Activated CD4-positive, alpha-beta T cell treated with anti-CD3 and anti-CD28 coated beads, Interleukin-10, Interleukin-2, amounts not matched to agents 100 ng/mL and 50 ng/mL, durations not matched to agents 16 hours and 8 hours (primary cell): Measurements from ENCODE around the gene KLK12.

Experiments
- DNase-seq: peaks from one replicate; pipeline ENCODE4 v3.0.0-alpha.2; 2020

The KLK12 gene

GRCh38 chr19:51034704-51035103 lies at the start of gene KLK12:
TSS of gene KLK12 (minus strand) at chr19:51035002. CDS start at chr19:51034621, 381 bp downstream.
- DNase-seq: no peak

GRCh38 chr19:51084505-51084904 lies 49.7 kb upstream of the KLK12 start:
- DNase-seq: no peak

GRCh38 chr19:51083783-51084182 lies 49.0 kb upstream of the KLK12 start:
- DNase-seq: no peak

- no peak for DNase-seq
Observed at GRCh38 chr19:51083181-51083580, 48.4 kb upstream of the KLK12 start.

- no peak for DNase-seq
Observed at GRCh38 chr19:51082611-51083010, 47.8 kb upstream of the KLK12 start, which contains the start of gene KLK14. TSS of gene KLK14 (minus strand) at chr19:51082887. CDS start at chr19:51082614, 273 bp downstream.

GRCh38 chr19:51081476-51081875 lies 46.7 kb upstream of the KLK12 start:
- DNase-seq: no peak

GRCh38 chr19:51079481-51080110 lies 44.8 kb upstream of the KLK12 start:
- no peak for DNase-seq

GRCh38 chr19:51078731-51079130 lies 43.9 kb upstream of the KLK12 start:
- no peak for DNase-seq

- no peak for DNase-seq
Observed at GRCh38 chr19:51078104-51078503, 43.3 kb upstream of the KLK12 start.

- DNase-seq: no peak
Observed at GRCh38 chr19:51076631-51077213, 41.9 kb upstream of the KLK12 start.

GRCh38 chr19:51075998-51076397 lies 41.2 kb upstream of the KLK12 start:
- no peak for DNase-seq

GRCh38 chr19:51071095-51071405 lies 36.2 kb upstream of the KLK12 start:
- DNase-seq: no peak

GRCh38 chr19:51070334-51071094 lies 35.7 kb upstream of the KLK12 start:
- DNase-seq: no peak

GRCh38 chr19:51066393-51067186 lies 31.8 kb upstream of the KLK12 start:
- no peak for DNase-seq

GRCh38 chr19:51065221-51065960 lies 30.6 kb upstream of the KLK12 start:
- DNase-seq: no peak

GRCh38 chr19:51064534-51065220 lies 29.9 kb upstream of the KLK12 start, which contains the start of gene KLK13:
TSS of gene KLK13 (minus strand) at chr19:51065092. CDS start at chr19:51065067, 25 bp downstream.
- DNase-seq: no peak

GRCh38 chr19:51063664-51064063 lies 28.9 kb upstream of the KLK12 start:
- no peak for DNase-seq

- no peak for DNase-seq
Observed at GRCh38 chr19:51060973-51061372, 26.2 kb upstream of the KLK12 start.

- no peak for DNase-seq
Observed at GRCh38 chr19:51060336-51060735, 25.5 kb upstream of the KLK12 start.

- no peak for DNase-seq
Observed at GRCh38 chr19:51059715-51060114, 24.9 kb upstream of the KLK12 start.

GRCh38 chr19:51055866-51056265 lies 21.1 kb upstream of the KLK12 start:
- no peak for DNase-seq

- DNase-seq: no peak
Observed at GRCh38 chr19:51047031-51047335, 12.2 kb upstream of the KLK12 start.
